ENCODE results near the gene SOX18.

The SOX18 gene

DNA sequence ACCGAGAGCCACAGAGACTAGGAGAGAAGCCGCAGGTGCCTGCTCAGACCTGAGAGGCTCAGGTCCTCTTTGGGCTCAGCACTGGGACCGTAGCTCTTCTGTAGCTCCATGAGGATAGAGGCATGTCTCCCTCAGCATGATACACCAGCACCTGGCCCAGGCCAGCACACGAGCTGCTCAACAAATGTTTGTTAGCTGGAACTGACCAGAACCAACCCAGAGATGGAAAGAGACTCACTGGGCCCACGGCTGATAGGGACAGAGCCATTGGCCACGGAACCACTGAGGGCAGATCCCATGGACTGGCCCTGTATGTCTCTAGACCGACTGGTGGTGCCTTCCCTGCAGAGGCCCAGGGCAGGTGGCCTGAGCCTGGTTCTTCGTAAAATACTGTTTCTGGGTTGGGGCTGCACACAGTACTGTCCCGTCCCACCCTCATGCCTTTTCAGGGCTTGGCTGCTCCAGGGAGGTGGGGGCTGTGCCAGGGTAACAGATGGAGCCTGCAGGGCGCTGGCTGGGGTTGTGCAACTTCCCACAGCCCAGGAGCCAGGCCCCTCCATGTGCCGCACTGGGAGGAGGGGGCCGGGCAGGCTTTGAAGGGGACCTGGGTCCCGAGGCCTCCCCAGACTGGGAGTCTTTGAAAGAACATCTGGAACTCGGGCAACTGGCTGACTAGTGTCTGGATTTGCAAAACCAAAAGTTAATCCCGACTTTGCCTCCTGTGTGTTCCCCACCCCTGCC, 8.2 kb downstream of the SOX18 start:
- intact Hi-C loops (cut with DNase I; ENCODE audit: low total_unique reads): no loop called here
- Histone ChIP-seq H3K4me3 (peak overlapping the region in 1 of 2 donors; percentile 49), H3K27me3 (peaks cover 3 to 96% of the 10 kb centered on the region in 2 donors), H3K27ac (no peak overlapping the region), H3K4me1 (peaks cover 0 to 47% (median 29%) of the 10 kb centered on the region in 4 donors), H3K9me3 (no peaks in the 10 kb centered on the region), H3K36me3 (no peaks in the 10 kb centered on the region)
- TF ChIP-seq, protein P1, sequence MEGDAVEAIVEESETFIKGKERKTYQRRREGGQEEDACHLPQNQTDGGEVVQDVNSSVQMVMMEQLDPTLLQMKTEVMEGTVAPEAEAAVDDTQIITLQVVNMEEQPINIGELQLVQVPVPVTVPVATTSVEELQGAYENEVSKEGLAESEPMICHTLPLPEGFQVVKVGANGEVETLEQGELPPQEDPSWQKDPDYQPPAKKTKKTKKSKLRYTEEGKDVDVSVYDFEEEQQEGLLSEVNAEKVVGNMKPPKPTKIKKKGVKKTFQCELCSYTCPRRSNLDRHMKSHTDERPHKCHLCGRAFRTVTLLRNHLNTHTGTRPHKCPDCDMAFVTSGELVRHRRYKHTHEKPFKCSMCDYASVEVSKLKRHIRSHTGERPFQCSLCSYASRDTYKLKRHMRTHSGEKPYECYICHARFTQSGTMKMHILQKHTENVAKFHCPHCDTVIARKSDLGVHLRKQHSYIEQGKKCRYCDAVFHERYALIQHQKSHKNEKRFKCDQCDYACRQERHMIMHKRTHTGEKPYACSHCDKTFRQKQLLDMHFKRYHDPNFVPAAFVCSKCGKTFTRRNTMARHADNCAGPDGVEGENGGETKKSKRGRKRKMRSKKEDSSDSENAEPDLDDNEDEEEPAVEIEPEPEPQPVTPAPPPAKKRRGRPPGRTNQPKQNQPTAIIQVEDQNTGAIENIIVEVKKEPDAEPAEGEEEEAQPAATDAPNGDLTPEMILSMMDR (IDR thresholded peaks at IDR 0.05): no peak
- no peak for DNase-seq

DNA sequence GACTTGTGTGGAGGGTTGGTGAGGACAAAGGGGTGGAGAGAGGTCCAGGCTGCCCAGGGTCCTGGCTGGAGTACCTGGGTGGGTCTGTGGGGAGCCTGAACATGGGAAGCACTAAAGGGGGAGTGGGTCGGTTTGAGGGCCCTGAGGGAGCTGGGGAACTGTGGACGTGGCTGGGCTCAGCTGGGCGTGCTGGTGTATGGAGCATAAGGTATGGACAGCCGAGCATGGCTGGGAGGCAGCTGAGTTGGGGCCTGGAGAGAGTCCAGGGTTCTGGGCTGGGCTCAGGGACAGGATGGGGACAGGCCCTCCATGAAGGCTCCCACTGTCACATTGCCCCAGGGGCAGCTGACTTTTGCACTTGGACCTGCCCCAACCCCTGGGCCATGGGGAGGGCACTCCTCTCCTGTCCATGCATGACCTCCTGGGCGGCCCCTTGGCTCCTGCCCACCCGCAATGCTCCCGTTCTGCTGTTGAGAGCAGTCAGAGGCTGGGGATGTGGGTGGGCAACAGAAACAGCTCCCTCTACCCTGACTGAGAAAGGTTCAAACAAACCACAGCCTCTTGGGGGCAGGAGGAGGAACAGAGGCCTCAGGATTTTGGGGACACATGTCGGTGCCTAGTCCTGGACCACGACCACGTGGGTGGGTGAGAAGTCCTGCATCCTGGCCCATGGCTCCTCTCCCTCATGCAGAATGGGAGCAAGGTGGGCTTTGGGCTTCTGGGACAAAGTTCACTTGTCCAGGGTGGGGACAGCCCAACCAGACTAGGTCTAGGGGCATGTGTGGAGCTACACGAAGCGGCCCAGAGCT, 9.0 kb downstream of the SOX18 start:
- DNase-seq: no peak
- H3K4me3 ChIP-seq: no peak overlapping the region
- TF ChIP-seq, protein P1 (IDR thresholded peaks at IDR 0.05): no peak
- peaks cover 3 to 96% of the 10 kb centered on the region in 2 donors for H3K27me3 ChIP-seq
- no peaks in the 10 kb centered on the region for H3K36me3 ChIP-seq
- H3K4me1 ChIP-seq: peaks cover 0 to 47% (median 29%) of the 10 kb centered on the region in 4 donors
- H3K9me3 ChIP-seq: no peaks in the 10 kb centered on the region
- no peak overlapping the region for H3K27ac ChIP-seq
- intact Hi-C loops (cut with DNase I; ENCODE audit: low total_unique reads): no loop called here

DNA sequence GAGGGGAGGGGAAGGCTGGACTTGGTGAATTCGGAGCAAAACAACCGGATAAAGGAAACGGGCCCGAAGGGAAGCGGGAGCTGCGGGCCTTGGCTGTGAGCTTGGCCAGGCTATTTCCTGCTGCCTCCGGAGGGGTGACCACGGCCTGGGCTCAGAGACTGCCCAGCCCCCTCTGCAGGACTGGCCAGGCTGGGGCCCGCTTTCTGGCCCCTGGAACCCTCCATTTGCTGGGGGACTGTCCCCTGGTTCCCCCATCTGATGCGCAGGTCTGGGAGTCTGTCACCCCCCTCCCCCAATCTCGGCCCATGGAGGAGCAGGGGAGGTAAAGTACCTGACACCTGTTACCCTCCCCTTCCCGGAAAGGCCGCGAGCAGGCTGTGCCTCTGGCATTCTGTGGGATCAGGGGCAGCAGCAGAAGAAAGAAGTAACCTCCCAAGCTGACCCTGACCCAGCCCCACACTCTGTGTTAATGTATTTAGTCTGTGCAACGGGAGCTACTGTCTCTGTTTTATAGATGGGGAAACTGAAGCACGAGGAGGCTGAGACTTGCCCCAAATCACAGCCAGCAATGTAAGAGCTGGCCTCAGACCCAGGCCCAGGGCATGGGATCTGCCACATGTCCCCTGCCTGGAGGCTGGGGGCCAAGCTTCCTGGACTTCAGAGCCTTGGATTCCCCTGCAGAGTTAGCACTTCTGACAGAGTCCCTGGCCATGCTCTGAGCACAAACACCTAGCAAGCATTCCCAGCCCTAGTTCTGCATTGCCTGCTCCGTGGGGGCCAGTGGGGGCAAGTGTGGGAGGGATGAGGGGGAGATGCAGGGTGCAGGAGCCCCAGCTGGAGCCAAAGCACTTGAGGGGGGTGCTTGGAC, 9.9 kb downstream of the SOX18 start:
- Histone ChIP-seq H3K4me1 (peaks cover 0 to 47% (median 29%) of the 10 kb centered on the region in 4 donors), H3K36me3 (peaks cover 0 to 8% (median 6%) of the 10 kb centered on the region in 3 donors), H3K27me3 (peaks cover 3 to 89% of the 10 kb centered on the region in 2 donors), H3K9me3 (no peaks in the 10 kb centered on the region), H3K4me3 (peak overlapping the region; percentile 31 to 51), H3K27ac (no peak overlapping the region)
- no peak for DNase-seq
- TF ChIP-seq, protein P1 (IDR thresholded peaks at IDR 0.05): no peak
- intact Hi-C loops (cut with DNase I; ENCODE audit: low total_unique reads): loop anchor here (2.0 kb wide), 1 partner anchor 85 kb away; no protein-coding TSS in a partner anchor

DNA sequence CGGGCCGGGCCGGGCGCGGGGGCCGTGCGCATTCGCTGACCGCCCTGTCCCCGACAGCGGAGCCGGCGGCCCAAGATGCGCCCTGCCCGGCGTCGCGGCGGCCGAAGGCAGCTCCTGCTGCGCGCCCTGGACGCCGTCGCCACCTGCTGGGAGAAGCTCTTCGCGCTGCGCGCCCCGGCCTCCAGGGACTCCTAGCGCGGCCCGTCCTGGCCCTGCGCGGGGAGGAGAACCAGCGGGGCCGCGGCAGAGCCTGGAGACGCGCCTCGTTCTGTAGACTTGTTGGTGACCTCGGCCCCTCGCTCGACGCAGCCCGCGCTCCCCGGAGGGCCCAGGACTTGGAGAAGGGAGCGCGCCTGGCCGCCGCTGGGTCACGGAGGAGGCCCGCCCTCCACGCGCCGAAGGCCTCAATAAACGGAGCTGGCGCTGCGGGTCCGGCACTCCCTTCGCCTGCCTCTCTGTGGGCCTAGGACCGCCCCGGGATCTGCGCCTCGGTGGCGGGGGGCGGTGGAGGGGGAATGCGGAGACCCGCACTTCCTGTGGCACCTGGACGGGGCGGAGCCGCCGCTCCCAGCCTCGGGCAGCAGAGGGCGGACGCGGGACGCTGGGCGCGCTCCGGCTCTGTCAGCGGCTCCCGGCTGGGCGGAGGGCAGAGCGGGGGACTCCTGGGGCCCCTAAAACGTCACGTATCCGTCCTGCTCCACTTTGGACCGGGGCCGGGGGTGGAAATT, 10.7 kb downstream of the SOX18 start:
- TF ChIP-seq, protein P1 (IDR thresholded peaks at IDR 0.05): peak; percentile 61 to 68
- H3K4me3 ChIP-seq: peak overlapping the region; percentile 31 to 51
- no peak overlapping the region for H3K27ac ChIP-seq
- intact Hi-C loops (cut with DNase I; ENCODE audit: low total_unique reads): loop anchor here (2.0 kb wide), 1 partner anchor 86 kb away; no protein-coding TSS in a partner anchor
- H3K36me3 ChIP-seq: peaks cover 0 to 16% (median 14%) of the 10 kb centered on the region in 3 donors
- H3K4me1 ChIP-seq: peaks cover 0 to 47% (median 29%) of the 10 kb centered on the region in 4 donors
- H3K9me3 ChIP-seq: no peaks in the 10 kb centered on the region
- peak; percentile 55 to 76 for DNase-seq
- peaks cover 3 to 81% of the 10 kb centered on the region in 2 donors for H3K27me3 ChIP-seq
